H9 (cell line): ENCODE results near the gene PRKCA. TPM values are rescaled to one million over a fixed set of nuclear protein-coding genes. Genes with fewer than 3 reads are reported as not detected.

Experiments used
- DNase-seq: peaks from one replicate; pipeline ENCODE4 v3.0.0-alpha.2; 2017
- H2AFZ ChIP-seq: one replicate; pipeline ENCODE4 v1.6.1; 2013; ENCODE audit warnings: mild to moderate bottlenecking, low read length, control low read depth, moderate library complexity
- H2AK5ac ChIP-seq: 2 replicates; pipeline ENCODE4 v1.6.1; 2013; ENCODE audit warnings: low read length, control low read depth, mixed read lengths; ENCODE audit not compliant: insufficient read length
- H2BK120ac ChIP-seq: one replicate; pipeline ENCODE4 v1.6.1; 2013; ENCODE audit warnings: low read depth, mild to moderate bottlenecking, low read length, control low read depth, inconsistent platforms; ENCODE audit not compliant: poor library complexity, severe bottlenecking
- H2BK12ac ChIP-seq: 2 replicates; pipeline ENCODE4 v1.6.1; 2013; ENCODE audit warnings: low read length, control low read depth, mixed read lengths, low read depth; ENCODE audit not compliant: insufficient read length
- H2BK15ac ChIP-seq: 2 replicates; pipeline ENCODE4 v1.6.1; 2013; ENCODE audit warnings: low read depth, low read length, control low read depth
- H2BK20ac ChIP-seq: one replicate; pipeline ENCODE4 v1.6.1; 2013; ENCODE audit warnings: low read depth, mild to moderate bottlenecking, low read length, control low read depth, inconsistent platforms; ENCODE audit not compliant: poor library complexity, severe bottlenecking
- H2BK5ac ChIP-seq: 2 replicates; pipeline ENCODE4 v1.6.1; 2013; ENCODE audit warnings: low read length, control low read depth, mixed read lengths; ENCODE audit not compliant: insufficient read length
- H3K14ac ChIP-seq: 2 replicates; pipeline ENCODE4 v1.6.1; 2013; ENCODE audit warnings: low read length, control low read depth; ENCODE audit not compliant: insufficient read depth
- H3K18ac ChIP-seq: 2 replicates; pipeline ENCODE4 v1.6.1; 2013; ENCODE audit warnings: low read depth, mild to moderate bottlenecking, mixed read lengths, low read length, control low read depth; ENCODE audit not compliant: insufficient read length
- H3K23ac ChIP-seq: 2 replicates; pipeline ENCODE4 v1.6.1; 2013; ENCODE audit warnings: low read length, control low read depth, mixed read lengths, low read depth; ENCODE audit not compliant: insufficient read length
- H3K23me2 ChIP-seq: 2 replicates; pipeline ENCODE4 v1.6.1; 2013; ENCODE audit warnings: low read depth, mild to moderate bottlenecking, mixed read lengths, low read length, control low read depth; ENCODE audit not compliant: insufficient read length, poor library complexity, severe bottlenecking
- H3K27ac ChIP-seq: 2 replicates; pipeline ENCODE4 v1.5.1; 2013; ENCODE audit warnings: low read length, control low read depth, mixed read lengths, low read depth; ENCODE audit not compliant: insufficient read length
- H3K27me3 ChIP-seq: 2 replicates; pipeline ENCODE4 v1.6.1; 2013; ENCODE audit warnings: low read length, control low read depth, inconsistent platforms; ENCODE audit not compliant: insufficient read depth
- H3K4ac ChIP-seq: 2 replicates; pipeline ENCODE4 v1.6.1; 2013; ENCODE audit warnings: low read depth, mild to moderate bottlenecking, control low read depth, inconsistent platforms, low read length, moderate library complexity
- H3K4me1 ChIP-seq: 2 replicates; pipeline ENCODE4 v1.6.1; 2013; ENCODE audit warnings: low read length, control low read depth, inconsistent platforms; ENCODE audit not compliant: insufficient read depth
- H3K4me2 ChIP-seq: 2 replicates; pipeline ENCODE4 v1.6.1; 2013; ENCODE audit warnings: low read length, control low read depth, mixed read lengths; ENCODE audit not compliant: insufficient read length, insufficient read depth
- H3K56ac ChIP-seq: 2 replicates; pipeline ENCODE4 v1.6.1; 2013; ENCODE audit warnings: low read depth, mild to moderate bottlenecking, mixed read lengths, low read length, control low read depth; ENCODE audit not compliant: insufficient read length
- H3K79me1 ChIP-seq: 2 replicates; pipeline ENCODE4 v1.6.1; 2013; ENCODE audit warnings: low read depth, mild to moderate bottlenecking, moderate library complexity, low read length, control low read depth, inconsistent platforms; ENCODE audit not compliant: insufficient read depth, poor library complexity, severe bottlenecking
- H3K79me2 ChIP-seq: 2 replicates; pipeline ENCODE4 v1.6.1; 2013; ENCODE audit warnings: low read length, control low read depth, inconsistent platforms; ENCODE audit not compliant: insufficient read depth
- H3K9ac ChIP-seq: 2 replicates; pipeline ENCODE4 v1.6.1; 2013; ENCODE audit warnings: low read length, control low read depth, mixed read lengths; ENCODE audit not compliant: insufficient read length; ENCODE audit errors: extremely low read depth
- H3K9me3 ChIP-seq: one replicate; pipeline ENCODE4 v1.6.1; 2013; ENCODE audit warnings: low read depth, low read length, inconsistent platforms; ENCODE audit not compliant: control insufficient read depth
- H3T11ph ChIP-seq: one replicate; pipeline ENCODE4 v1.6.1; 2013; ENCODE audit warnings: mild to moderate bottlenecking, low read length, control low read depth, inconsistent platforms
- H4K20me1 ChIP-seq: one replicate; pipeline ENCODE4 v1.6.1; 2013; ENCODE audit not compliant: control insufficient read depth, insufficient read length, insufficient read depth
- H4K5ac ChIP-seq: 2 replicates; pipeline ENCODE4 v1.6.1; 2013; ENCODE audit warnings: low read depth, mild to moderate bottlenecking, mixed read lengths, low read length, control low read depth; ENCODE audit not compliant: insufficient read length
- H4K8ac ChIP-seq: replicated peaks from 2 replicates; pipeline ENCODE4 v1.6.1; 2013; ENCODE audit warnings: low read length, control low read depth, mixed read lengths, low read depth; ENCODE audit not compliant: insufficient read length
- H4K91ac ChIP-seq: 2 replicates; pipeline ENCODE4 v1.6.1; 2013; ENCODE audit warnings: low read depth, mild to moderate bottlenecking, moderate library complexity, mixed read lengths, low read length, control low read depth; ENCODE audit not compliant: insufficient read length
- H3K27ac Mint-ChIP-seq, 3 experiments: 2 replicates in 2 of 3; 3 replicates in 1 of 3; pipeline ENCODE4 v1.8.0; 2020 to 2021; ENCODE audit warnings: mixed read lengths in 3 of 3, mild to moderate bottlenecking in 1 of 3, moderate library complexity in 1 of 3
- H3K27me3 Mint-ChIP-seq: 2 replicates; pipeline ENCODE4 v1.8.0; 2021; ENCODE audit warnings: low read depth, mild to moderate bottlenecking, moderate library complexity, mixed read lengths
- H3K36me3 Mint-ChIP-seq, 3 experiments: 2 replicates in 2 of 3; 3 replicates in 1 of 3; pipeline ENCODE4 v1.8.0; 2020 to 2021; ENCODE audit warnings: low read depth in 3 of 3, mixed read lengths in 3 of 3; ENCODE audit not compliant: insufficient read depth in 1 of 3
- H3K4me1 Mint-ChIP-seq, 2 experiments: 2 replicates each; pipeline ENCODE4 v1.8.0; 2020; ENCODE audit warnings: mixed read lengths in 2 of 2
- H3K4me3 Mint-ChIP-seq, 2 experiments: 2 replicates in 1 of 2; 3 replicates in 1 of 2; pipeline ENCODE4 v1.8.0; 2020 to 2021; ENCODE audit warnings: mild to moderate bottlenecking in 2 of 2, mixed read lengths in 2 of 2, moderate library complexity in 1 of 2
- H3K9me3 Mint-ChIP-seq, 2 experiments: 2 replicates in 1 of 2; 3 replicates in 1 of 2; pipeline ENCODE4 v1.8.0; 2020; ENCODE audit warnings: mild to moderate bottlenecking in 2 of 2, mixed read lengths in 2 of 2, moderate library complexity in 1 of 2
- CTCF ChIP-seq: fragments of 200-600 bp; sonication (generic); conservative IDR thresholded peaks from 3 replicates; pipeline ENCODE4 v1.8.0; 2021; ENCODE audit warnings: antibody characterized with exemption, mild to moderate bottlenecking
- WGBS: extraction: QIAGEN DNeasy Blood & Tissue Kit; methylation state at CpG from one replicate; pipeline ENCODE4 v1.1.7; 2013; ENCODE audit warnings: missing lambda C conversion rate, low lambda C conversion rate, mixed read lengths; ENCODE audit not compliant: insufficient read length; ENCODE audit errors: extremely low coverage; 5-methylcytosine and 5-hydroxymethylcytosine counted together
- total RNA-seq: library from RNA; stranded (reverse); gene quantifications from 2 replicates; pipeline ENCODE4 v1.2.1, GENCODE V29; 2021

The PRKCA gene
- total RNA-seq, 1 experiment from 2014 or later: 10.5 TPM

- Histone ChIP-seq H2BK12ac (no peak overlapping the region), H3K9me3 (no peaks in the 10 kb centered on the region), H3K18ac (no peak overlapping the region), H3K4me2 (no peak overlapping the region), H4K91ac (no peak overlapping the region), H2AK5ac (no peak overlapping the region), H3K27me3 (no peaks in the 10 kb centered on the region), H2BK15ac (no peak overlapping the region), H3K79me1 (no peaks in the 10 kb centered on the region), H3K9ac (no peak overlapping the region), H3K23me2 (no peaks in the 10 kb centered on the region), H3K79me2 (no peaks in the 10 kb centered on the region), H4K20me1 (no peaks in the 10 kb centered on the region), H4K8ac (no peak overlapping the region), H3K4me1 (peaks cover 2% of the 10 kb centered on the region; the same call in 1 of the 2 replicates), H3K23ac (no peak overlapping the region), H3K4ac (no peak overlapping the region), H2BK20ac (no peak overlapping the region), H3K27ac (no peak overlapping the region), H3K14ac (no peak overlapping the region), H4K5ac (no peak overlapping the region), H3K56ac (no peak overlapping the region), H2BK120ac (no peak overlapping the region), H2AFZ (no peak overlapping the region), H2BK5ac (no peak overlapping the region), H3T11ph (no peak overlapping the region)
- Mint-ChIP-seq H3K27me3 (no peaks in the 10 kb centered on the region), H3K4me1 (peaks cover 24 to 31% of the 10 kb centered on the region in 2 experiments), H3K36me3 (no peaks in the 10 kb centered on the region), H3K9me3 (no peaks in the 10 kb centered on the region), H3K4me3 (no peak overlapping the region), H3K27ac (no peak overlapping the region)
- WGBS: no CpG with 5 or more reads among the region's 6 CpGs
- peak; percentile 8 for DNase-seq
- no peak for TF ChIP-seq CTCF
Observed at GRCh38 chr17:66576473-66576872, 274.1 kb downstream of the PRKCA start.
